Activated CD8-positive, alpha-beta memory T cell treated with anti-CD3 and anti-CD28 coated beads, Interleukin-2, amount 50 U/mL, for 1 hour (primary cell): ENCODE measurements around the gene LAMB4.

Source experiments
- DNase-seq: peaks from one replicate; pipeline ENCODE4 v3.0.0-alpha.2; 2020; ENCODE audit errors: extremely low read depth

Gene LAMB4

GRCh38 chr7:108078691-108079090, 51.5 kb downstream of the LAMB4 start:
- no peak for DNase-seq

DNA sequence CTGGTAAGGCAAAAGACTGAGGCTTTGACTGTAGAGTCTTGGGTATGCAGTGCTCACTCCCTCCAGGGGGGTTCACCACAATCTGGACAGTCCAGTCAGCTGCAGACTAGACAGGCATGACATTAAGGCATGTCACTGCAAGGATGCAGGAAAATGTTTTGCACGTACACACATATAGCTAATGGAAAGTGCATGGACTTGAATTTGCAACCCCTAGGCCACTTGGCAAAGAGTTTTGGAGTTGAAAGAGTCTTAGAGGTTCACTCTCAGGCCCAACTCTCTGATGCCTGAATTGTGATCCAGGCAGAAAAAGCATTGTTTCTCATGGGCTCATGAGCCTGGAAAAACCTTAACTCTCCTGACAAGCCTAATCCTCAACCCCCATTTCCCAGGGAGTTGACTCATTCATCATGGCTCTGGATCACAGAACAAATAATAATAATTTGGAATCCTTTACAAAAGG, 51.9 kb downstream of the LAMB4 start:
- DNase-seq, result no peak

DNA sequence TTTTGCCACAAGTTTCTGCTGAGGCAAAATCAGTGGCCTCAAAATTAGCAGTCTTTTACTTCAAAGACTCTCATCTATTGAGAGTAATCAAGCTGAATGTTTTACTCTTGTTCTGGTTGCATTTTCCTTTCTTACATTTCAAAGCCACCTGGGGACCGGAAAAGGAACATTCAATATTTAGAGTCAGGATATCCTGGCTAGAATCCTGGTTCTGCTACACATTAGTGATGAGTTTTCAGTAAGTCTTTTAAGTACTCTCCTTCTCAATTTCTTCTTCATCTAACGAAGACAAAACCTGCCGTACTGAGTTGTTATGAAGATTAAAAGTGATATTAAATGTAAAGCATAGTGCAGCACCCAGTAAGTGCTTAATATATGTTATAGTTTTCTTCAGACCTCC, 52.5 kb downstream of the LAMB4 start:
- no peak for DNase-seq

GRCh38 chr7:108076156-108076555, 54.0 kb downstream of the LAMB4 start:
- DNase-seq, result no peak

DNA sequence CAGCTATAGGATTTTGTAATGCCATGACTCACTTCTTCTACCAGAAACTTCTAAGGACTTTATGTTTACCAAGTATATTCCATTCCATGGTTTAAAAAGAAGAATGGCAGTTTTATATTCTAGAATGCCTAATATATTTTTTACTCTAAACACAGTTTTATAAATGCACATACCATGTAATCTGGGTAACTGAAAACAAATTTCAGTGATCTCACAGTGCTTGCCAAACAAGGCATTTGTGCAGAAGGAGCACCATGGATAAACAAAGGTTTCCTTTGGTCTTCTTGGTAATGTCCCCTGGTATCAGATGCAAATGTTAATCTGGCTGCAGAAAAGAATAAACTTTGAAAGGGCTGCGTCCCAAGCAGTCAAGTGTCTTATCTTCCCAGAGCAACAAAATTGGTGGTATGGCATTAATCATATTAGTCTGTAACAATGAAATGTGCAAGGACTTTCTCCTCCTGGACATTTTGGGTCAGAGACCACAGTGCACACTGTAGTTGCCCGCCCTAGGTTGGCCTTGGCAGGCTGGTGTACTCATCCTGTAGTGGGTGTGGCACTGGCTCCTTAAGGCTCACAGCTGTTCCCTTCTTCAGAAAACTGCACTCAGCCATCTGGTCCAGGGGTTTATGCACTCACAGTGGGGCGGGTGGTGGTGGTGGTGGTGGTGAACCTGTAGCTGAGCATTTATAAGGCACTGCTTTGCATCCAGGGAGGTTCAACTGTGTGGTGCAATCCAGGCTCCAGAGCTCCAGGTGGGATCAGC, 56.7 kb downstream of the LAMB4 start:
- DNase-seq, result no peak

- no peak for DNase-seq
Measured at GRCh38 chr7:108072739-108073138, 57.4 kb downstream of the LAMB4 start.

DNA sequence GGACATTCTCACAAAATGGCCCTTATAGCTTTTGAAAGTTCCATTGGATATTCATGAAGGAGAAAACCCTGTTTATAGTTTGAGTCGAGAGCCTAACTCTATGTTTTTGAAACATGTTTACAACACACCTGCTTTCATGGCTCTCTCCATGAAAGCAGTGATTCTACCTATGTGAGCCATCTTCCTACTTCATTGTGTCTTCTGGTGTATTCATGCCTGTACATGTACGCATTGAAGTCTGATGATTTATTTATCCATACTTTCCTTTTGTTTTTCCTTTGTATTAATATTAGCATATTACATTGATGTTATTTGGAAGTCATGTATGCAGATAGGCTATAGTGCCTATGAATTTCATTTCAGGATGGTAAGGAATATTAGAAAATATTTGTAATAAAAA, 58.0 kb downstream of the LAMB4 start:
- no peak for DNase-seq

- no peak for DNase-seq
Measured at GRCh38 chr7:108071551-108071950, 58.6 kb downstream of the LAMB4 start.

- DNase-seq, result no peak
Measured at GRCh38 chr7:108069646-108070045, 60.5 kb downstream of the LAMB4 start.

DNA sequence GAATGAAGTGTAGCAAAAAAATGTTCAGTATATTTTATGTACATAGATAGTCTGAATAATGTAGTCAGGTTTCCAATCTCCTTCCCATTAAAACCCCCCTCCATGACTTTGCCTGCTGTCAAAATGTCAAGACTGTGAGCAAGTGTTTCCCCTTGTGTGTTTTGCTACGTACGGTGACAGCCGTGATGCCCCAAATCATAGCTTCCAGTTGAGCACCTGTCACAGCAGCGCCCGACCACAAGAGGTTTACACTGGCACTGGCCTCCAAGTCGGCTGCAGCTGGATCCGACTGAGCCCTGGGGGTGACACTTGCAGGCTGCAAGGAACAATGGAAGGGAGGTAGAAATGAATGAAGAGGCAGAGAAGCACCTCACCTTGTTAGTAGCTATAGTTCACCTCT, 62.3 kb downstream of the LAMB4 start:
- DNase-seq, result no peak

- DNase-seq, result no peak
Measured at GRCh38 chr7:108066486-108066885, 63.7 kb downstream of the LAMB4 start.

- no peak for DNase-seq
Measured at GRCh38 chr7:108063520-108063933, 66.6 kb downstream of the LAMB4 start.

DNA sequence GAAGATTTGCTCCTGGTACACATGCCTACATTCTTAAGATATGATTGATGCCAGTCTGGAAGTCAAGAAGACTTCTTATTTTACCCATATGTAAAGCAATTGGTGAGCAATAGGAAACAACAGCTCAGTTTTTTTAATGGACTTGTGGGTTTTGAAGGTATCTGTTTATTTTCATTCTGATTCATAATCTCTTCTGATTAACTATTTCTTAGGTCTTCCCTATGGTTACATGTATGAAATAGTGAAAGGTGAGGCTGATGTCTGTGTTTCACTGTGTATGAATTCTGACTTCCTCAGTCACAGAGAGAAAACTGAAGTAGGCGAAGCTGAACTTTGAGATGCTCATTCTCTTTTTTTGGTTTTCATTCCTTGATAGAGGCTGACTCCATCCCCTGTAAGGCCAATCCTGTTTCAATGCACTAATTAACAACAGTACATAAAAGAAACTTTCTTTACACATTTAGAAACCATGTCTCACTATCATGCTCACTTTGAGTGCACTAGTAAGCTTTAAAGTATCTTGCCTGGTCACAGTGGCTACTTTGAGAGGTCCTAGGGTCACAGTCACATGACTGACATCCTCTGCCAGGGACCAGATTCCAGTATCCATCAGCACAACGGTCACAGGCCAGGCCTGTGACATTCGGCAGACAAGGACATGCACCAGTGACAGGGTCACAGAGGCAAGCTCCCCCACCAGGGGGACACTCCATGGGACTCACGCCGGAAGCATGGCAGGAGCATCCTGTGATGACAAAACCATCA, 67.7 kb downstream of the LAMB4 start:
- no peak for DNase-seq

- DNase-seq, result no peak
Measured at GRCh38 chr7:108059526-108059925, 70.6 kb downstream of the LAMB4 start.

DNA sequence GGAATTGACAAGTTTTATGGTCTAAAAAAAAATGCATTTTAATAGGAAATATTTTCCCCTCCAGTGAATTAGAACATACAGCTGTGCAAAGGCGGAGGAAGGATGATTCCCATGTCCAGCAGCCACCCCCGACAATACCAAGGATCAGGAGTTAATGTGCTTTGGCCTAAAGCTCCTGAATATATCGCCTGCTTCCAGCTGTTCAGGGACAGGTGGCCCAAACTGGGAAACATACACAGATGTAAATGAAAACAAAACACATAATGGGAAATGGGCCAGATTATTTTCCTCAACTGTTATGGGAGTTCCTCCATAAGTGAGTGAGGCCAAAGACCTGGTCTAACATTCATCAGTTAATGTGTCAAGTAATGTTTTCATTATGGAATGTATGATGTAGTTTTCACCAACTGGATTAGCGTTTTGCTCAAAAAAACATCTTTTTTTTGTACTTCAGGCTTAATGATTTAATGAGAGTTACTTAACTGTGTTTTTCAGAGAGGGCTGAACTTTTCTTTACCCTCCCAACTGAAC, 72.1 kb downstream of the LAMB4 start:
- no peak for DNase-seq

DNA sequence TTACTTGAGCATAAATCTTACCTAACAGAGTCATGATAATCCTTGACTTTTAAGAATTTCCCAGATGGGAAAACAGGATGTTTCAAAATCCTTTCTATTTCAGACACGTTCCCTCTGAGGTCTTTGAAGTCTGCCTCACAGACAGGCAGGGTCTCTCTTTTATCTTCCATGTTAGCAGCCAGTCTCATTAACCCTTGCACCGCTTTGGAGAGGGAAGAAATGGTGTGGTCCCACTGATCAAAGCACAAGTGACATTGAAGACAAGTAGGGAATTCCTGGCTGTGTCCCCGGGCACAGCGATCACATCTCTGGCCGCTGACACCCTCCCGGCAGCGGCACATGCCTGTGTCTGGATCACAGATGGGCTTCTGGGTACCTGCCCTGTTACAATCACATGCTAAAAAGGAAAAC, 74.5 kb downstream of the LAMB4 start:
- DNase-seq, result no peak

DNA sequence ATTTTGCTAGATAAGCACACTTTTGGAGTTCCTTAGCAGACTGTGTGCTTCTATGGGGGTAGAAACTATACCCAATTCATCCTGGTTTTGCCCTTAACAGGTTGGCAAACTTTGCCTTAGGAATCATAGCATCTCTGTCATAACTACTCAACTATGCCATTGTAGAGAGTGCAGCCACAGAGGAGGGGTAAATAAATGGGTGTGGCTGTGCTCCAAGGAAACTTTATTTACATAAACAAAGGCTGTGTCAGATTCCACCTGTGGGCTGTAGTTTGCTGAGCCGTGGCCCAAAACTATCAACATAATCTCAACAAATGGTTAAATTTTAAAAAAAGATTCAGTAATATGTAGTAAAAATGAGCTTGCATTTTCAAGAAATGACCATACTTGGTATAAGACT, 75.6 kb downstream of the LAMB4 start:
- DNase-seq, result no peak

GRCh38 chr7:108053250-108053649, 76.9 kb downstream of the LAMB4 start:
- DNase-seq, result no peak

GRCh38 chr7:108051454-108051853, 78.7 kb downstream of the LAMB4 start:
- no peak for DNase-seq

DNA sequence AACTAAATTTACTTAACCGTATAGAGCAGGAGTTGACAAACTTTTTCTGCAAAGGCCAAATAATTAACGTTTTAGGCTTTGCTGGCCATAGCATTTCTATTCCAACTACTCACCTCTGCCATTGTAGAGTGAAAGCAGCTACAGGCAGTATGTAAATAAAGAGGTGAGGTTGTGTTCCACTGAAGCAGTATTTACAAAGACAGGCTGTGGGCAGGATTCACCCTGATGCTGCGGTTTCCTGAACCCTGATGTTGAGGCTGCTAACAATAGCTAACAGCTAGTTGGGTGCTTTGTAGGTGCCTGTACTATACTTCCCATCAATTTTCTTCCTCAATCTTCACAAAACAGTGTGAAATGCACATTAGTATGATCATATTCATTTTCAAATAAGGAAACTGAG, 80.2 kb downstream of the LAMB4 start:
- no peak for DNase-seq

GRCh38 chr7:108048422-108048821, 81.7 kb downstream of the LAMB4 start:
- no peak for DNase-seq

- DNase-seq, result no peak
Measured at GRCh38 chr7:108046952-108047506, 83.1 kb downstream of the LAMB4 start.

- DNase-seq, result no peak
Measured at GRCh38 chr7:108045669-108046068, 84.5 kb downstream of the LAMB4 start.
